Activated CD8-positive, alpha-beta memory T cell treated with anti-CD3 and anti-CD28 coated beads, Interleukin-2, amount 50 U/mL, for 1 hour (primary cell): Measurements from ENCODE around the gene MAPK11.
"Not testable (repeated sequence)": the region's sequence is repeated elsewhere in the genome, so short reads cannot be mapped to it uniquely, and the experiment has no call there.

Source experiments
- DNase-seq: peaks from one replicate; pipeline ENCODE4 v3.0.0-alpha.2; 2020; ENCODE audit errors: extremely low read depth

The MAPK11 gene

DNA sequence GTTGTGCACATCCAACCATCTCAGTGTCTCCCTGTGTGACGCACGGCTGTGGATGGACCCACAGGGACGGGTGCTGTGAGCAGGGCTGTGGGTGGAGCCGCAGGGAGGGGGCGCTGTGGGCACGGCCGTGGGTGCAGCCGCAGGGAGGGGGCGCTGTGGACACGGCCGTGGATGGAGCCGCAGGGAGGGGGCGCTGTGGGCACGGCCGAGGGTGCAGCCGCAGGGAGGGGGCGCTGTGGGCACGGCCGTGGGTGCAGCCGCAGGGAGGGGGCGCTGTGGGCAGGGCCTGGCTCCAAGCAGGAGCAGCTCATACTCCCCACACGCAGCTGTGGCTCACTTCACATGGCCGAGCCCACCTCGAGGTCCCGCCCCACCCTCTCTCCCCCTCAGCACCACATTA lies 6.0 kb upstream of the MAPK11 start:
- no peak for DNase-seq

DNA sequence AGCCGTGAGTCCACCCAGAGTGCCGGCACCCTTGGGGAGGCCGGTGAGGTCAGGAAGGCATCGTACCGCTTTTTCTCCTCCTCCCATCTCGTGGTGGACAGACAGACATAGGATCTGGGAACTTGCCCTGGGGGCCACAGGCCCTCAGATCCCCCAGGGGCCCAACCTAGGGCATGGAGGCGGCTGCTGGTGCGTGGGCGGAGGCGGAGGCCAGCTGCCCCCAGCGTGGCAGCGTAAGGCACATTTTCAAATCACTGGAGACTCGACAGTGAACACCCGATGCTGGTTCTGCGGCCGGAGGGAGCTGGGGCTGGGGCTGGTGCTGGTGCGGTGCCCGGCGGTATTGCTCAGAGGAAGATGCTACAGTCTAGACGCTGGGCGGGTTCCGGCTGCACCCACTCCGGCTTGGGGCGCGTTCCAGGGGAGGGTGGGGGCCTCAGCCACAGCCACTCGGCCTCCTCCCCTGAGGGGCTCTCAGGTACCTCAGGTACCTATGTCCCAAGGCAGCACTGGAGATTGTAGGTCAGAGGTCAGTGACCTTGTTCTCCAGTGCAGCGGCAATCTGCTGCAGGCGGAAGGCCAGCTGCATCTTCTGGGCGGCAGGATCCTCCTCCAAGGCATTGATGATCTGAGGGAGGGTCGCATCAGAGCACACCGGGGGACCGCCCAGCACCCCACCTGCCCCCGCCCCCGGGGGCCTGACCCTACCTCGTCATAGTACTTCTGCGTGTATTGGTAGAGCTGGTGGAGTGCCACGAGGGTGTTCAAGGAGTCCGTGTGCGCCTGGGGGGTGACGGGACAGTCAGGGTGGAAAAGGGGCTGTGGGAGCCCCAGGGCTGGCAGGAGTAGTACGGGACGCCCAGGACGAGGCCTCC lies 5.2 kb upstream of the MAPK11 start:
- DNase-seq, result no peak

DNA sequence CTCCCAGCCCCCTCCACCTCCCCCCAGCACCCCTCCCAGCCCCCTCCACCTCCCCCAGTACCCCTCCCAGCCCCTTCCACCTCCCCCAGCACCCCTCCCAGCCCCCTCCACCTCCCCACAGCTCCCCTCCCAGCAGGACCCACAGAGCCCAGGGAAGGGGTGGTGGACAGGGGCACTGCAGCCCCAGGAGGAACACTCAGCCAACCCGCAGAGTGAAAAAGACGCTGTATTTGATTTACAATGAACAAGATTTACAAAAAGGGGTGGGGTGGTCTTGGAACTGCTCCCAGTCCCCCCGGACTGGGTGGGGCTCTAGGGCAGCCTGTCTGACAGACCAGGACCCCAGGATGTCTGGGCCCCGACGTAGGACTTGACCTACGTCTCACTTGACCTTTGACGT lies 4.6 kb upstream of the MAPK11 start:
- no peak for DNase-seq

- DNase-seq, result no peak
Observed at GRCh38 chr22:50274311-50274710, 4.1 kb upstream of the MAPK11 start.

- DNase-seq, result not testable (repeated sequence)
Observed at GRCh38 chr22:50273781-50274180, 3.6 kb upstream of the MAPK11 start.

- DNase-seq, result not testable (repeated sequence)
Observed at GRCh38 chr22:50273352-50273751, 3.2 kb upstream of the MAPK11 start.

DNA sequence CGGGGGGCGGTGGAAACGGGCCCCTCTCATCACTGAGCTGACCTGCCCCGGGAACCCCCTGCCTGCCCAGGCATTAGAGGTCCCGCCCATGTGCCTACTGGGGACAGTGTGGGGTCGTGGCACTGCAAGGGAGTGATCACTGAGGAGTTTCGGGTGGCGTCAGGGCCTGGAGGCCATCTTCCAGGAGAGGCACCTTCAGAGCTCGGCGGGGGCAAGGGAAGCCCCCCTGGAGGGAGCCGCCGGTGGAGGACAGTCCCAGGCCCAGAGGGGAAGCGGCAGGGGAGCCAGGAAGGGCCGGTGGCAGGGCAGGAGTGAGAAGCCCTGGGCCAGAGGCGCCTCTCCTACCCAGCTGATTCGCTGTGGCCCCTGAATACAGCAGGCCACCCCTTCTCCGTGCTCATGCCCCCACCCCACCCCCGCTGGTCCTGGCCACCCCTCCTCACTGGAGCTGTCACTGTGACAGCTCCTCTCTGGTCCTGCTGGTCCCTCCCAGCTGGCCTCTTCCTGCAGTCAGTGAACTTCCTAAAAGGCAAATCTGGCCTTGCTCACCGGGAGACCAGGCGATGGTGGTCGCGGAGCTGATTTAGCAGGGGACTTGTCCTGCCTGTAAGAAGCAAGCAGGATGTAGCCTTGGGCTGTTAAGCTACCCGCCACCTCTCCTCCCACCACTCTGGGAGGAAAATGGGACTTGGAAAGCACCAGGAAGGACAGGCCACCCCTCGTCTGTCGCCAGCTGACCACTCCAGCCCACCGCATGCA lies 2.0 kb upstream of the MAPK11 start:
- no peak for DNase-seq

- no peak for DNase-seq
Observed at GRCh38 chr22:50271519-50271970, 1.4 kb upstream of the MAPK11 start.

DNA sequence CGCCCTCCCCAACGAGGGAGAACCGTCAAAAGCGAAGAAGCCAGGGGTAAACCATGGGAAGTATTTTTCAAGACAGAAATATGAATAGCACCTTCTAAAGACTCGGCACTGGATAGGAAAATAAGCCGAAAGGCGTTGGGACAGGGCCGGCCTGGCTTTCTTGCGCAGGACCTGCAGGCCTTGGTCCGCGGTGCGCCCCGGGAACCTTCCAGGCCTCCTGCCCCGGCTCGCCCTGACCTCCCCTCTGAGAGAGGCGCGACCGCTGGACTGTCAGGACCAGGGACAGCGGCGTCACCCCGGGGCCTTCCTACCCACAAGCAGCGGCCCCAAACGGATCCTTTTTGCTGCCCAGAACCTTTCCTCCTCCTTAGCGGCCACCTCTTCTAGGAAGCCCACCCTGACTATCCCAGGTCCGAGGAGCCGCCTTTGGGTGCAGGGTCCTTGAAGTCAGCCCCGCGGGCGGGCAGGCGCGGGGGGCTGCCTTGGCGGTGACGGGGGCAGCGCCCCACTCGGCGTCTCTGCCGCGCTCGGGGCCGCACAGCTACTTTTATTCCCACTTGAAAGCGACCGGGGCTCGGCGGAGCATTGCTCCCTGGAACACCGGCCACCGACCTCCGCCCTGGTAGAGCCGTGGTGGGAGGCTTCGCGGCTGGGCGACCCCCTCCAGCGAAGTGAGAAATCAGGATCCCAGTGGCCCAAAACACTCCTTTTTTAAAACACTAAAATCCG lies 650 bp upstream of the MAPK11 start:
- no peak for DNase-seq

DNA sequence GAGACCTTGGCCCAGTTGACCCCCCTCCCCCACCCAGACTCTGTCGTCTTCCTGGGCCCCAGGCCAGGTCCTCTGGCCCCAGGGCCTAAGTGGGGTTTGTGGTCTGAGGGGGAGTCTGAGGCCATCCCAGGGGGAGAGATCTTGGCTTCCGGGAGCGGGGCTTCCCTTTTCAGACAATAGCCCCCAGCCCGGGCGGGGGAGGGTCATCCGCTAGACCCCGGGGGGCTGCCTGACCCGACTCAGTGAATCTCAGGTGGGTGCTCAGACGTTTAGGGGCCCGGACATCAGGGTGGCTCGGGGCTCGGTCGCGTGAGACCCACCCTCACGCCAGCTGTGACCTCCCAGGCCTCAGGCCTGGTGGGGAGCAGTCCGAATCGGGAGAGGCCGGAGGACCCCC lies 609 bp downstream of the MAPK11 start:
- DNase-seq, result no peak

- DNase-seq, result no peak
Observed at GRCh38 chr22:50268655-50269113, 1.5 kb downstream of the MAPK11 start.

GRCh38 chr22:50267591-50268390 lies 2.4 kb downstream of the MAPK11 start:
- DNase-seq, result no peak

DNA sequence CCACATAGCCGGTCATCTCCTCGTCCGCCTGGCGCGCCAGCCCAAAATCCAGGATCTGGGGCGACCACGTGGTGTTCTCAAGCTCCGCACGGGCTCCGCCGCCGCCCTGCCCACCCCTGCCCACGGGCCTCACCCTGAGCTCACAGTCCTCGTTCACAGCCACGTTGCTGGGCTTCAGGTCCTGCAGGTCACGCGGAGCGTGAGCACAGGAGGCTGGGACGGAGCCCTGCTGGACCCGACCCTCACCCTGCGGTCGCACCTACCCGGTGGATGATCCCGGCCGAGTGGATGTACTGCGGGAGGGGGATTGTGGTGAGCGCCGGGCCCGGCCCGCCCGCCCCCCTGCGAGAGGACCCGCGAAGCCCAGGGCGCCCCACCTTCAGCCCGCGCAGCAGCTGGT lies 3.2 kb downstream of the MAPK11 start:
- DNase-seq, result no peak

DNA sequence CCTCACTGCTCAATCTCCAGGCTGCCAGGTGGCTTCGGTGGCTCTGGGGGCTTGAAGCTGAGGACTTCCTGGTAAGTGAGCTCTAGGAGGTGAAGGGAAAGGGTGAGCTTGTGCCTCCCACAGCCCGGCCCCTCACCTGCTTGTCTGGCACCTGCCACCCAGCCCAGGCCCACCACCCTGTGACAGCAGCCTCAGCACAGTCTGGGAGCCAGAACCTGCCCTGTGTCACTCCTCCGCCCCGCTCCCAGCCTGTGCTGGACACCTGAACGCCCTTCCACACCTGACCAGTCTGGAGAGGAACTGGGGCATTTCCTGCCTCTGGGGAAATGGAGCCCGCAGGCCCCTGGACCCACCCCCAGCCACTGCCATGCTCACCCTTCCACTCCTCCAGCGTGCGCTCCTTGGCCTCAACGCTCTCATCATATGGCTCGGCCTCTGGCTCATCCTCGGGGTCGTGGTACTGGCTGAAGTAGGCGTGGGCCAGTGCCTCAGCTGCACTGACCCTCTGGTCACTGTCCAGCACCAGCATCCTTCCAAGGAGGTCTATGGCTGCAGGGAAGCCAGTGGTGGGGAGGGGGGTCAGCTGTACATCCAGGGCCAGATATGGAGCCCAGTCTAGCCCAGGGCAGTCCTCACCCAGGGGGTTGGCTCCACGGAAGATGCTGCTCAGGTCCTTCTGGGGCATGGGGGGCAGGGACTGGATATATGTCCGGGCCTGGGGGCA lies 5.1 kb downstream of the MAPK11 start:
- DNase-seq, result no peak

DNA sequence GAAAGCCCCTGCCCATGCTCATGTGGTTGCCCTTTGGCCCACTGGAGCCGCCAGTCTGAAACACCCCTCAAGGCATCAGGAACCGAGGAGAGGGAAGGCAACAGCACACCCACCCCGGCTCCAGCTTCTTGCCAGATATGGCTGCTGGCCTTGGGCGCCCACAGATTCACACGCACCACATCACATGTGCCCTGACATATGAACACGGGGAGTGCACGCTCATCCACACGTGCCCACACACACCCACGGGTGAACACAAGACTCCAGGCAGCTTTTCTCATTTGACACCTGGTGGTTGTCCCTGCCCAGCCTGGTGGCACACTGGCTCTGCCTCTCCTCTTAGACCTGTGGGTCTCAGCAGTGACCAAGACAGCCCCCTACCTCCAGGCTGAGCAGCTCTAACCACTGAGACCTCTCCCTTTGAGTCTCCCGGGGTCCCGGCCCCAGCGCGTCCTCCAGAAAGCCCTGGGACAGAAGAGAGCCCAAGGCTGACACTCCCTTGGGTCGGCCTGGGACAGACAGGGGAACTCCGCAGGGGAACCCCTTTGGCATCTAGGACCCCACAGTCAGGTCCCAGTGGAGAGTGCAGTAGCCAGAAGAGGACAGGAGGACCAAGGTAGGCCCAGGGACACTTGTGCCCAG lies 6.0 kb downstream of the MAPK11 start:
- no peak for DNase-seq

- no peak for DNase-seq
Observed at GRCh38 chr22:50262973-50263617, 7.1 kb downstream of the MAPK11 start.

- no peak for DNase-seq
Observed at GRCh38 chr22:50262460-50262911, 7.7 kb downstream of the MAPK11 start.

- DNase-seq, result no peak
Observed at GRCh38 chr22:50261615-50262459, 8.3 kb downstream of the MAPK11 start, which contains the start of gene MAPK12. Gene MAPK12 (minus strand): TSS chr22:50261683. CDS start chr22:50261509, 174 bp downstream.
